ENCODE data around the gene TOR1AIP2. TPM values are rescaled to one million over a fixed set of nuclear protein-coding genes. Genes with fewer than 3 reads are reported as not detected.

Gene TOR1AIP2
- total and polyA plus RNA-seq, 4 donors: 28.9 to 67.3 (median 47.3) TPM

GRCh38 chr1:179831225-179831624, 46.4 kb downstream of the TOR1AIP2 start:
- no CpG with 5 or more reads among the region's 3 CpGs for WGBS (ENCODE audit: insufficient coverage)
- Histone ChIP-seq H3K9me3 (ENCODE audit: control insufficient read depth, insufficient read depth, low read length) (no peaks in the 10 kb centered on the region), H3K27me3 (ENCODE audit: control insufficient read depth, insufficient read depth, low read length) (no peaks in the 10 kb centered on the region), H3K4me3 (ENCODE audit: low read depth, low read length) (no peak overlapping the region), H3K4me1 (ENCODE audit: control insufficient read depth, insufficient read depth, low read length) (no peaks in the 10 kb centered on the region), H3K27ac (ENCODE audit: low read depth, low read length) (no peak overlapping the region), H3K36me3 (ENCODE audit: control insufficient read depth, insufficient read depth, low read length) (peaks cover 3% of the 10 kb centered on the region)
- DNase-seq (ENCODE audit: low read depth in 4 of 6, low spot score in 6 of 6): no peak

GRCh38 chr1:179828554-179829110, 49.0 kb downstream of the TOR1AIP2 start:
- 97% methylated on average over 9 of the region's 9 CpGs for WGBS (ENCODE audit: insufficient coverage)
- H3K4me3 ChIP-seq (ENCODE audit: low read depth, low read length): no peak overlapping the region
- H3K27me3 ChIP-seq (ENCODE audit: control insufficient read depth, insufficient read depth, low read length): no peaks in the 10 kb centered on the region
- no peak for DNase-seq (ENCODE audit: low read depth in 4 of 6, low spot score in 6 of 6)
- no peaks in the 10 kb centered on the region for H3K9me3 ChIP-seq (ENCODE audit: control insufficient read depth, insufficient read depth, low read length)
- H3K27ac ChIP-seq (ENCODE audit: low read depth, low read length): no peak overlapping the region
- H3K36me3 ChIP-seq (ENCODE audit: control insufficient read depth, insufficient read depth, low read length): no peaks in the 10 kb centered on the region
- no peaks in the 10 kb centered on the region for H3K4me1 ChIP-seq (ENCODE audit: control insufficient read depth, insufficient read depth, low read length)

GRCh38 chr1:179826626-179827280, 50.9 kb downstream of the TOR1AIP2 start:
- Histone ChIP-seq H3K27ac (ENCODE audit: low read depth, low read length) (no peak overlapping the region), H3K4me3 (ENCODE audit: low read depth, low read length) (no peak overlapping the region), H3K36me3 (ENCODE audit: control insufficient read depth, insufficient read depth, low read length) (no peaks in the 10 kb centered on the region), H3K9me3 (ENCODE audit: control insufficient read depth, insufficient read depth, low read length) (no peaks in the 10 kb centered on the region), H3K27me3 (ENCODE audit: control insufficient read depth, insufficient read depth, low read length) (no peaks in the 10 kb centered on the region), H3K4me1 (ENCODE audit: control insufficient read depth, insufficient read depth, low read length) (no peaks in the 10 kb centered on the region)
- 81% methylated on average over 2 of the region's 7 CpGs for WGBS (ENCODE audit: insufficient coverage)
- no peak for DNase-seq (ENCODE audit: low read depth in 4 of 6, low spot score in 6 of 6)

GRCh38 chr1:179825798-179826460, 51.7 kb downstream of the TOR1AIP2 start:
- Histone ChIP-seq H3K27ac (ENCODE audit: low read depth, low read length) (no peak overlapping the region), H3K4me3 (ENCODE audit: low read depth, low read length) (no peak overlapping the region), H3K4me1 (ENCODE audit: control insufficient read depth, insufficient read depth, low read length) (no peaks in the 10 kb centered on the region), H3K9me3 (ENCODE audit: control insufficient read depth, insufficient read depth, low read length) (no peaks in the 10 kb centered on the region), H3K36me3 (ENCODE audit: control insufficient read depth, insufficient read depth, low read length) (no peaks in the 10 kb centered on the region), H3K27me3 (ENCODE audit: control insufficient read depth, insufficient read depth, low read length) (no peaks in the 10 kb centered on the region)
- WGBS (ENCODE audit: insufficient coverage): 67% methylated on average over 12 of the region's 13 CpGs
- no peak for DNase-seq (ENCODE audit: low read depth in 4 of 6, low spot score in 6 of 6)

- H3K36me3 ChIP-seq (ENCODE audit: control insufficient read depth, insufficient read depth, low read length): no peaks in the 10 kb centered on the region
- no peaks in the 10 kb centered on the region for H3K9me3 ChIP-seq (ENCODE audit: control insufficient read depth, insufficient read depth, low read length)
- 74% methylated on average over 5 of the region's 8 CpGs for WGBS (ENCODE audit: insufficient coverage)
- DNase-seq (ENCODE audit: low read depth in 4 of 6, low spot score in 6 of 6): no peak
- H3K27ac ChIP-seq (ENCODE audit: low read depth, low read length): no peak overlapping the region
- H3K4me1 ChIP-seq (ENCODE audit: control insufficient read depth, insufficient read depth, low read length): no peaks in the 10 kb centered on the region
- H3K27me3 ChIP-seq (ENCODE audit: control insufficient read depth, insufficient read depth, low read length): no peaks in the 10 kb centered on the region
- no peak overlapping the region for H3K4me3 ChIP-seq (ENCODE audit: low read depth, low read length)
Observed at GRCh38 chr1:179825206-179825605, 52.4 kb downstream of the TOR1AIP2 start.

GRCh38 chr1:179824265-179824664, 53.3 kb downstream of the TOR1AIP2 start:
- WGBS (ENCODE audit: insufficient coverage): 90% methylated on average over 6 of the region's 6 CpGs
- no peaks in the 10 kb centered on the region for H3K36me3 ChIP-seq (ENCODE audit: control insufficient read depth, insufficient read depth, low read length)
- H3K4me1 ChIP-seq (ENCODE audit: control insufficient read depth, insufficient read depth, low read length): no peaks in the 10 kb centered on the region
- H3K27ac ChIP-seq (ENCODE audit: low read depth, low read length): no peak overlapping the region
- no peaks in the 10 kb centered on the region for H3K9me3 ChIP-seq (ENCODE audit: control insufficient read depth, insufficient read depth, low read length)
- no peaks in the 10 kb centered on the region for H3K27me3 ChIP-seq (ENCODE audit: control insufficient read depth, insufficient read depth, low read length)
- DNase-seq (ENCODE audit: low read depth in 4 of 6, low spot score in 6 of 6): no peak
- no peak overlapping the region for H3K4me3 ChIP-seq (ENCODE audit: low read depth, low read length)

GRCh38 chr1:179823693-179824092, 53.9 kb downstream of the TOR1AIP2 start:
- no peaks in the 10 kb centered on the region for H3K27me3 ChIP-seq (ENCODE audit: control insufficient read depth, insufficient read depth, low read length)
- WGBS (ENCODE audit: insufficient coverage): 94% methylated on average over 4 of the region's 4 CpGs

GRCh38 chr1:179822065-179822464, 55.5 kb downstream of the TOR1AIP2 start:
- no CpG with 5 or more reads among the region's 2 CpGs for WGBS (ENCODE audit: insufficient coverage)
- no peak for DNase-seq (ENCODE audit: low read depth in 4 of 6, low spot score in 6 of 6)

More at GRCh38 chr1:179823693-179824092, 53.9 kb downstream of the TOR1AIP2 start:
- Histone ChIP-seq H3K27ac (ENCODE audit: low read depth, low read length) (no peak overlapping the region), H3K4me1 (ENCODE audit: control insufficient read depth, insufficient read depth, low read length) (no peaks in the 10 kb centered on the region), H3K4me3 (ENCODE audit: low read depth, low read length) (no peak overlapping the region), H3K36me3 (ENCODE audit: control insufficient read depth, insufficient read depth, low read length) (no peaks in the 10 kb centered on the region), H3K9me3 (ENCODE audit: control insufficient read depth, insufficient read depth, low read length) (no peaks in the 10 kb centered on the region)
- DNase-seq (ENCODE audit: low read depth in 4 of 6, low spot score in 6 of 6): no peak

GRCh38 chr1:179821524-179821923, 56.1 kb downstream of the TOR1AIP2 start:
- H3K4me1 ChIP-seq (ENCODE audit: control insufficient read depth, insufficient read depth, low read length): peaks cover 11% of the 10 kb centered on the region
- no peak overlapping the region for H3K4me3 ChIP-seq (ENCODE audit: low read depth, low read length)
- H3K9me3 ChIP-seq (ENCODE audit: control insufficient read depth, insufficient read depth, low read length): no peaks in the 10 kb centered on the region
- WGBS (ENCODE audit: insufficient coverage): 90% methylated on average over 7 of the region's 9 CpGs
- no peaks in the 10 kb centered on the region for H3K27me3 ChIP-seq (ENCODE audit: control insufficient read depth, insufficient read depth, low read length)
- DNase-seq (ENCODE audit: low read depth in 4 of 6, low spot score in 6 of 6): no peak
- H3K36me3 ChIP-seq (ENCODE audit: control insufficient read depth, insufficient read depth, low read length): no peaks in the 10 kb centered on the region
- no peak overlapping the region for H3K27ac ChIP-seq (ENCODE audit: low read depth, low read length)

More at GRCh38 chr1:179822065-179822464, 55.5 kb downstream of the TOR1AIP2 start:
- H3K36me3 ChIP-seq (ENCODE audit: control insufficient read depth, insufficient read depth, low read length): no peaks in the 10 kb centered on the region
- H3K27ac ChIP-seq (ENCODE audit: low read depth, low read length): no peak overlapping the region
- no peaks in the 10 kb centered on the region for H3K27me3 ChIP-seq (ENCODE audit: control insufficient read depth, insufficient read depth, low read length)
- no peaks in the 10 kb centered on the region for H3K9me3 ChIP-seq (ENCODE audit: control insufficient read depth, insufficient read depth, low read length)
- H3K4me1 ChIP-seq (ENCODE audit: control insufficient read depth, insufficient read depth, low read length): peaks cover 8% of the 10 kb centered on the region
- no peak overlapping the region for H3K4me3 ChIP-seq (ENCODE audit: low read depth, low read length)
